ENCODE measurements around the gene PIK3R5.
A peak's percentile ranks its signal among the peaks of the same experiment; 100 is the strongest.

PIK3R5 gene

GRCh38 chr17:8893059-8893458, 72.4 kb downstream of the PIK3R5 start:
- H3K4me3 ChIP-seq (ENCODE audit: low read depth, low read length): no peak overlapping the region
- H3K27ac ChIP-seq: no peak overlapping the region
- H3K27me3 ChIP-seq (replicated peaks): no peaks in the 10 kb centered on the region
- in situ Hi-C loops (cut with HindIII; ENCODE audit: low pct_ligation_motif_present, low sequenced_read_pairs): no loop called here
- TF ChIP-seq CTCF (IDR thresholded peaks at IDR 0.05; ENCODE audit: low read depth, low read length, missing control alignments): no peak
- DNase-seq: no peak
- H3K36me3 ChIP-seq (replicated peaks): no peaks in the 10 kb centered on the region

GRCh38 chr17:8892338-8892690, 73.2 kb downstream of the PIK3R5 start:
- DNase-seq: peak; percentile 17
- Histone ChIP-seq H3K27me3 (replicated peaks) (no peaks in the 10 kb centered on the region), H3K36me3 (replicated peaks) (no peaks in the 10 kb centered on the region), H3K27ac (no peak overlapping the region), H3K4me3 (ENCODE audit: low read depth, low read length) (no peak overlapping the region)
- TF ChIP-seq CTCF (IDR thresholded peaks at IDR 0.05; ENCODE audit: low read depth, low read length, missing control alignments): no peak
- in situ Hi-C loops (cut with HindIII; ENCODE audit: low pct_ligation_motif_present, low sequenced_read_pairs): no loop called here

- Histone ChIP-seq H3K4me3 (ENCODE audit: low read depth, low read length) (no peak overlapping the region), H3K27ac (no peak overlapping the region), H3K36me3 (replicated peaks) (no peaks in the 10 kb centered on the region), H3K27me3 (replicated peaks) (no peaks in the 10 kb centered on the region)
- DNase-seq: no peak
- in situ Hi-C loops (cut with HindIII; ENCODE audit: low pct_ligation_motif_present, low sequenced_read_pairs): no loop called here
- no peak for TF ChIP-seq CTCF (IDR thresholded peaks at IDR 0.05; ENCODE audit: low read depth, low read length, missing control alignments)
Observed at GRCh38 chr17:8890671-8891070, 74.8 kb downstream of the PIK3R5 start.

- no peak overlapping the region for H3K4me3 ChIP-seq (ENCODE audit: low read depth, low read length)
- no peak for DNase-seq
- H3K27ac ChIP-seq: no peak overlapping the region
- H3K27me3 ChIP-seq (replicated peaks): no peaks in the 10 kb centered on the region
- H3K36me3 ChIP-seq (replicated peaks): no peaks in the 10 kb centered on the region
- in situ Hi-C loops (cut with HindIII; ENCODE audit: low pct_ligation_motif_present, low sequenced_read_pairs): no loop called here
- no peak for TF ChIP-seq CTCF (IDR thresholded peaks at IDR 0.05; ENCODE audit: low read depth, low read length, missing control alignments)
Observed at GRCh38 chr17:8889458-8890210, 75.9 kb downstream of the PIK3R5 start.

GRCh38 chr17:8888704-8889302, 76.7 kb downstream of the PIK3R5 start:
- TF ChIP-seq CTCF (IDR thresholded peaks at IDR 0.05; ENCODE audit: low read depth, low read length, missing control alignments): no peak
- H3K27me3 ChIP-seq (replicated peaks): no peaks in the 10 kb centered on the region
- no peak for DNase-seq
- no peak overlapping the region for H3K4me3 ChIP-seq (ENCODE audit: low read depth, low read length)
- in situ Hi-C loops (cut with HindIII; ENCODE audit: low pct_ligation_motif_present, low sequenced_read_pairs): no loop called here
- H3K27ac ChIP-seq: no peak overlapping the region
- no peaks in the 10 kb centered on the region for H3K36me3 ChIP-seq (replicated peaks)
